ENCODE data around the gene SLC26A6. TPM values are rescaled to one million over a fixed set of nuclear protein-coding genes. Genes with fewer than 3 reads are reported as not detected.

The SLC26A6 gene
- total RNA-seq, 1 experiment from 2014 or later, result 58.9 TPM

GRCh38 chr3:48617559-48617958 lies 17.7 kb downstream of the SLC26A6 start:
- no peak overlapping the region for H3K27ac Mint-ChIP-seq
- peaks cover 17% of the 10 kb centered on the region for H3K9me3 Mint-ChIP-seq
- ChIA-PET POLR2A (no interaction called here), CTCF (no interaction called here)
- TF ChIP-seq NR3C1 (CRISPR knock-in tag; conservative IDR thresholded peaks at IDR 0.05; ENCODE audit: low read depth), result no peak
- no peak for TF ChIP-seq FOXP4 (CRISPR knock-in tag; IDR thresholded peaks at IDR 0.05)
- no peak for TF ChIP-seq IRF1 (CRISPR knock-in tag; IDR thresholded peaks at IDR 0.05)
- no peak for TF ChIP-seq NFYB (CRISPR knock-in tag; conservative IDR thresholded peaks at IDR 0.05; ENCODE audit: low read depth)
- no peak for TF ChIP-seq MLX (CRISPR knock-in tag; IDR thresholded peaks at IDR 0.05)
- no peak for TF ChIP-seq NFATC4 (CRISPR knock-in tag; IDR thresholded peaks at IDR 0.05)
- TF ChIP-seq ETV6 (CRISPR knock-in tag; IDR thresholded peaks at IDR 0.05), result no peak
- no peak for TF ChIP-seq E2F4 (CRISPR knock-in tag; IDR thresholded peaks at IDR 0.05; ENCODE audit: borderline replicate concordance, low read depth)
- no peak for TF ChIP-seq TCF7 (CRISPR knock-in tag; IDR thresholded peaks at IDR 0.05; ENCODE audit: low read depth)
- TF ChIP-seq PRDM15 (CRISPR knock-in tag; IDR thresholded peaks at IDR 0.05), result no peak
- TF ChIP-seq USF2 (CRISPR knock-in tag; IDR thresholded peaks at IDR 0.05), result no peak
- no peak for TF ChIP-seq ZNF317 (CRISPR knock-in tag; IDR thresholded peaks at IDR 0.05; ENCODE audit: borderline replicate concordance, low read depth)
- TF ChIP-seq USF1 (CRISPR knock-in tag; IDR thresholded peaks at IDR 0.05), result no peak
- no peak for ATAC-seq
- H3K36me3 Mint-ChIP-seq, result peaks cover 25% of the 10 kb centered on the region
- no peaks in the 10 kb centered on the region for H3K4me1 Mint-ChIP-seq
- peaks cover 7% of the 10 kb centered on the region for H3K27me3 Mint-ChIP-seq (ENCODE audit: low read depth)
- DNase-seq (ENCODE audit: low spot score), result no peak
- H3K4me3 Mint-ChIP-seq, result no peak overlapping the region

GRCh38 chr3:48614044-48614443 lies 21.2 kb downstream of the SLC26A6 start:
- Mint-ChIP-seq H3K9me3 (peaks cover 17% of the 10 kb centered on the region), H3K27me3 (ENCODE audit: low read depth) (peaks cover 7% of the 10 kb centered on the region), H3K4me3 (no peak overlapping the region), H3K27ac (no peak overlapping the region), H3K4me1 (peaks cover 3% of the 10 kb centered on the region; the same call in 1 of the 2 replicates), H3K36me3 (peaks cover 25% of the 10 kb centered on the region)
- 0 out of 2 replicates have a peak, but pooled peaks have one; percentile 26 for TF ChIP-seq GABPB1 (CRISPR knock-in tag; IDR thresholded peaks at IDR 0.05)
- no peak for TF ChIP-seq ETV6 (CRISPR knock-in tag; IDR thresholded peaks at IDR 0.05)
- CTCF ChIA-PET, result interaction anchor here (0.7 to 1.7 kb wide), 2 partner anchors 22 to 57 kb away, joined by 4 to 6 read pairs; partner anchors contain the start of genes PFKFB4 and SLC26A6
- POLR2A ChIA-PET, result interaction anchor here (0.6 kb wide), 1 partner anchor 501 kb away, joined by 3 read pairs; no protein-coding TSS in a partner anchor
- DNase-seq (ENCODE audit: low spot score) (no peak), ATAC-seq (no peak)

Measured in WTC11 (cell line).